GM11168 (cell line): ENCODE data around the gene C11orf98.
"Not testable (repeated sequence)": the region's sequence is repeated elsewhere in the genome, so short reads cannot be mapped to it uniquely, and the experiment has no call there.

Experiments
- in situ Hi-C: fragments of 300-500 bp; cut with MboI; formaldehyde crosslinking; loops from one replicate; pipeline ENCODE4 v1.12.0; 2022; ENCODE audit warnings: low sequenced_read_pairs; ENCODE audit not compliant: unreplicated experiment

C11orf98 gene

GRCh38 chr11:62687508-62688396 lies 22.7 kb upstream of the C11orf98 start:
- in situ Hi-C loops = no loop called here

- in situ Hi-C loops = no loop called here
These were observed 17.5 kb upstream of the C11orf98 start for GRCh38 chr11:62682518-62682917.

- in situ Hi-C loops = no loop called here
These were observed 15.8 kb upstream of the C11orf98 start for GRCh38 chr11:62680825-62681240.

GRCh38 chr11:62678770-62679696 lies 14.0 kb upstream of the C11orf98 start, which contains the start of gene UBXN1:
Gene UBXN1, minus strand, starts transcription at chr11:62679073. Its CDS starts 150 bp downstream, at chr11:62678923.
- in situ Hi-C loops = no loop called here

GRCh38 chr11:62678433-62678769 lies 13.4 kb upstream of the C11orf98 start:
- in situ Hi-C loops = no loop called here

- in situ Hi-C loops = no loop called here
These were observed 12.7 kb upstream of the C11orf98 start for GRCh38 chr11:62677714-62678113.

GRCh38 chr11:62677156-62677555 lies 12.1 kb upstream of the C11orf98 start:
- in situ Hi-C loops = no loop called here

- in situ Hi-C loops = no loop called here
These were observed 11.7 kb upstream of the C11orf98 start for GRCh38 chr11:62676698-62677097.

- in situ Hi-C loops = not testable (repeated sequence)
These were observed 10.4 kb upstream of the C11orf98 start for GRCh38 chr11:62675415-62675814.

- in situ Hi-C loops = no loop called here
These were observed 8.2 kb upstream of the C11orf98 start for GRCh38 chr11:62673196-62673525.

GRCh38 chr11:62671608-62672389 lies 6.8 kb upstream of the C11orf98 start, which contains the start of the genes LBHD1 and UQCC3:
Gene LBHD1, minus strand, starts transcription at chr11:62672267. Its CDS starts 2,236 bp downstream, at chr11:62670031.
Gene UQCC3, plus strand, starts transcription at chr11:62671673. Its CDS starts 73 bp downstream, at chr11:62671746.
- in situ Hi-C loops = no loop called here

GRCh38 chr11:62671236-62671607 lies 6.2 kb upstream of the C11orf98 start:
- in situ Hi-C loops = no loop called here

- in situ Hi-C loops = no loop called here
These were observed 4.6 kb upstream of the C11orf98 start for GRCh38 chr11:62669420-62670161.

GRCh38 chr11:62667460-62667859 lies 2.5 kb upstream of the C11orf98 start:
- in situ Hi-C loops = no loop called here

GRCh38 chr11:62666259-62666926 lies 1.4 kb upstream of the C11orf98 start:
- in situ Hi-C loops = no loop called here

GRCh38 chr11:62665599-62666258 lies 719 bp upstream of the C11orf98 start:
- in situ Hi-C loops = no loop called here

GRCh38 chr11:62664405-62665074 lies 470 bp downstream of the C11orf98 start:
- in situ Hi-C loops = no loop called here
